Natural killer cell (primary cell): ENCODE data around the gene KIF26A. TPM values are rescaled to one million over a fixed set of nuclear protein-coding genes. Genes with fewer than 3 reads are reported as not detected.

Source experiments
- ATAC-seq, 3 donors: fragments of 150-1000 bp in 2 of 3; fragments of 200-7000 bp in 1 of 3; cut with Tn5 transposase; 1 replicate in 1 of 3; 2 replicates in 2 of 3; pipeline ENCODE4 v1.10.0; 2021; ENCODE audit warnings: mild to moderate bottlenecking in 2 of 3, moderate library complexity in 2 of 3
- DNase-seq, 2 donors: peaks; one replicate each; pipeline versions ENCODE4 v3.0.0 to v3.0.0-alpha.2; 2013 to 2021; ENCODE audit warnings: mixed read lengths in 1 of 2
- H3K27ac ChIP-seq: one replicate; pipeline ENCODE4 v1.5.1; 2013; ENCODE audit warnings: mild to moderate bottlenecking, low read length
- H3K27me3 ChIP-seq: one replicate; pipeline ENCODE4 v1.6.1; 2013; ENCODE audit warnings: low read length; ENCODE audit not compliant: control insufficient read depth, insufficient read depth
- H3K36me3 ChIP-seq: one replicate; pipeline ENCODE4 v1.6.1; 2013; ENCODE audit warnings: low read length; ENCODE audit not compliant: control insufficient read depth, insufficient read depth
- H3K4me1 ChIP-seq: one replicate; pipeline ENCODE4 v1.6.1; 2013; ENCODE audit warnings: low read length; ENCODE audit not compliant: control insufficient read depth, insufficient read depth
- H3K4me3 ChIP-seq: one replicate; pipeline ENCODE4 v1.5.1; 2013; ENCODE audit warnings: low read length
- H3K9me3 ChIP-seq: one replicate; pipeline ENCODE4 v1.6.1; 2013; ENCODE audit warnings: low read length; ENCODE audit not compliant: control insufficient read depth, insufficient read depth
- H3K27ac Mint-ChIP-seq, 2 donors: one replicate each; pipeline ENCODE4 v1.8.0; 2022; ENCODE audit warnings: mild to moderate bottlenecking in 2 of 2, mixed read lengths in 2 of 2, moderate library complexity in 1 of 2
- H3K27me3 Mint-ChIP-seq, 2 donors: one replicate each; pipeline ENCODE4 v1.8.0; 2022; ENCODE audit warnings: low read depth in 2 of 2, mixed read lengths in 2 of 2
- H3K36me3 Mint-ChIP-seq: one replicate; pipeline ENCODE4 v1.8.0; 2022; ENCODE audit warnings: mixed read lengths
- H3K4me1 Mint-ChIP-seq, 2 donors: one replicate each; pipeline ENCODE4 v1.8.0; 2022; ENCODE audit warnings: mixed read lengths in 2 of 2
- H3K4me3 Mint-ChIP-seq: one replicate; pipeline ENCODE4 v1.8.0; 2022; ENCODE audit warnings: mild to moderate bottlenecking, moderate library complexity, mixed read lengths
- H3K9me3 Mint-ChIP-seq, 2 donors: one replicate each; pipeline ENCODE4 v1.8.0; 2022; ENCODE audit warnings: mixed read lengths in 2 of 2
- WGBS: methylation state at CpG from one replicate; pipeline ENCODE4 v1.1.7; 2013; ENCODE audit warnings: missing lambda C conversion rate; ENCODE audit not compliant: insufficient coverage; 5-methylcytosine and 5-hydroxymethylcytosine counted together
- intact Hi-C: fragments of 100-400 bp; cut with micrococcal nuclease; formaldehyde crosslinking; loops from one replicate; pipeline ENCODE4 v1.14.2; 2022
- total RNA-seq, 4 donors: library from RNA; stranded (reverse); fragments of 120-200 nt in 1 of 4; gene quantifications; one replicate each; pipeline versions ENCODE4 v1.2.3 to v1.2.4, GENCODE V29; 2013 to 2022
- TF ChIP-seq, protein P1 (sequence below): fragments of 200-600 bp; IDR thresholded peaks from one replicate; pipeline ENCODE4 v1.8.0; 2022; ENCODE audit warnings: antibody characterized with exemption

Gene KIF26A
- total RNA-seq, 3 donors from 2014 or later (not counting 1 experiment from before 2014, with no cell fraction given) = not detected

DNA sequence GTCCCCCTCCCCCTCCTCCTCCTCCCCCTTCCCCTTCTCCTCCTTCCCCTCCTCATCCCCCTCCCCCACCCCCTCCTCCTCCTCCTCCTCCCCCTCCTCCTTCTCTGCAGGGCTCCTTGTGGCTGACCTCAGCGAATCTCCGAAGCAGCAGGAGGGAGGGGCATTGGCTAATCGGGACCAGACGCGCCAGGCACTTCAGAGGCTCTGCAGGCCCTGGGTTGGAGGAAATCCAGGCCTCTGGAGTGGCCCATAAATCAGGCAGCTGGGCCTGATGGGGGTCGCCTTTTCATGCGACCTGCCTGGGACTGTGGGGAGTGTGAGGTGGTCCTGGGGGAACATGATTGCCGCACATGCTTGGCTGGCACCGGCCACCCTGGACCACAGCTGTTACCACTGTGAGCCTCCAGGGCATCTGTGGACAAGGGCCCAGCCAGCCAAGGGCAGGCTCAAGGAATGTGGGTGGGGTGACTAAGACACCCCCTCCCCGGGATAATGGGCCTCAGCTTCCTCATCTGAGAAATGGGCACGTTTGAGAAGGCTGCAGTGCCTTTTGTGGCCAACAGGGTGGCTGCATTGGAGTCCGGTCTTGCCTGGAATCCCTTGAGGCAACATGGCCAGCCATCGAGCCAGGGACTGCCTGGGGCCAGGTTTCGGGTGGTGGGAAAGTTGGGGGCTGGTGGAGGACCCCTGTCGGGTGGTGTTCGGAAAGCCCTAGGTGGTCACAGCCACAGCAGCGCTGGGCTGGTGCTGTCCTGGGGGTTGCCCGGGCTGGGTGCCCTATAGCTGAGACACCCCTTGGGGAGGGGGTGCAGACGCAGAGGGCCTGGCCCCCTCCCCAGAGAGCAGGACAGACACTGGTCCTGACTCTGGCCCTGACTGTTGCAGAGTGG is 12.0 kb downstream of the KIF26A start:
- H3K9me3 Mint-ChIP-seq = no peaks in the 10 kb centered on the region
- no peak overlapping the region for H3K4me3 ChIP-seq
- no peak overlapping the region for H3K27ac ChIP-seq
- WGBS = 46% methylated on average over 19 of the region's 19 CpGs
- H3K36me3 Mint-ChIP-seq = no peaks in the 10 kb centered on the region
- H3K4me1 Mint-ChIP-seq = no peaks in the 10 kb centered on the region
- H3K9me3 ChIP-seq = no peaks in the 10 kb centered on the region
- DNase-seq (no peak), ATAC-seq (no peak)
- no peak overlapping the region for H3K4me3 Mint-ChIP-seq
- H3K36me3 ChIP-seq = no peaks in the 10 kb centered on the region
- no peaks in the 10 kb centered on the region for H3K4me1 ChIP-seq
- no peak overlapping the region for H3K27ac Mint-ChIP-seq
- H3K27me3 ChIP-seq = no peaks in the 10 kb centered on the region
- intact Hi-C loops = no loop called here
- H3K27me3 Mint-ChIP-seq = no peaks in the 10 kb centered on the region
- TF ChIP-seq, protein P1, sequence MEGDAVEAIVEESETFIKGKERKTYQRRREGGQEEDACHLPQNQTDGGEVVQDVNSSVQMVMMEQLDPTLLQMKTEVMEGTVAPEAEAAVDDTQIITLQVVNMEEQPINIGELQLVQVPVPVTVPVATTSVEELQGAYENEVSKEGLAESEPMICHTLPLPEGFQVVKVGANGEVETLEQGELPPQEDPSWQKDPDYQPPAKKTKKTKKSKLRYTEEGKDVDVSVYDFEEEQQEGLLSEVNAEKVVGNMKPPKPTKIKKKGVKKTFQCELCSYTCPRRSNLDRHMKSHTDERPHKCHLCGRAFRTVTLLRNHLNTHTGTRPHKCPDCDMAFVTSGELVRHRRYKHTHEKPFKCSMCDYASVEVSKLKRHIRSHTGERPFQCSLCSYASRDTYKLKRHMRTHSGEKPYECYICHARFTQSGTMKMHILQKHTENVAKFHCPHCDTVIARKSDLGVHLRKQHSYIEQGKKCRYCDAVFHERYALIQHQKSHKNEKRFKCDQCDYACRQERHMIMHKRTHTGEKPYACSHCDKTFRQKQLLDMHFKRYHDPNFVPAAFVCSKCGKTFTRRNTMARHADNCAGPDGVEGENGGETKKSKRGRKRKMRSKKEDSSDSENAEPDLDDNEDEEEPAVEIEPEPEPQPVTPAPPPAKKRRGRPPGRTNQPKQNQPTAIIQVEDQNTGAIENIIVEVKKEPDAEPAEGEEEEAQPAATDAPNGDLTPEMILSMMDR = no peak

DNA sequence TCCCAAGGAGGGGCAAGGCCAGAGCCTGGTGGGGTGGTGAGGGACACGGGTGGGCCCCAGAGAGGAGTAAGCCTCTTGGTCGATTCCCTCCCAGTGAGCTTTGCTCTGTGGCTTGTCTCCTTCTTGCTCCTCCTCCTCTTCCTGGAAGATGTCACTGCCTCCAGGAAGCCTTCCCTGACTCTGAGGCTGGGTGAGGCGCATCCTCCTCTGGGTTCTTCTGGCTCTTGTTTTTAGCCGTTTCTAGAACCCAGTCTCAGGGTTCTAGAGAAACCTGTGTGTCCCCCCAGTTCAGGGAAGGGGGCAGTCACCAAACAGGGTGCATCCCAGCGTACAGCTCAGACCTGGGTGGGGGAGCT is 12.6 kb downstream of the KIF26A start:
- no peaks in the 10 kb centered on the region for H3K4me1 ChIP-seq
- H3K36me3 ChIP-seq = no peaks in the 10 kb centered on the region
- Mint-ChIP-seq H3K9me3 (no peaks in the 10 kb centered on the region), H3K27ac (no peak overlapping the region), H3K4me3 (no peak overlapping the region), H3K27me3 (no peaks in the 10 kb centered on the region), H3K36me3 (no peaks in the 10 kb centered on the region), H3K4me1 (no peaks in the 10 kb centered on the region)
- TF ChIP-seq, protein P1 = no peak
- intact Hi-C loops = no loop called here
- WGBS = 76% methylated on average over 5 of the region's 5 CpGs
- H3K4me3 ChIP-seq = no peak overlapping the region
- no peaks in the 10 kb centered on the region for H3K27me3 ChIP-seq
- no peaks in the 10 kb centered on the region for H3K9me3 ChIP-seq
- no peak for ATAC-seq
- H3K27ac ChIP-seq = no peak overlapping the region
- DNase-seq = no peak

DNA sequence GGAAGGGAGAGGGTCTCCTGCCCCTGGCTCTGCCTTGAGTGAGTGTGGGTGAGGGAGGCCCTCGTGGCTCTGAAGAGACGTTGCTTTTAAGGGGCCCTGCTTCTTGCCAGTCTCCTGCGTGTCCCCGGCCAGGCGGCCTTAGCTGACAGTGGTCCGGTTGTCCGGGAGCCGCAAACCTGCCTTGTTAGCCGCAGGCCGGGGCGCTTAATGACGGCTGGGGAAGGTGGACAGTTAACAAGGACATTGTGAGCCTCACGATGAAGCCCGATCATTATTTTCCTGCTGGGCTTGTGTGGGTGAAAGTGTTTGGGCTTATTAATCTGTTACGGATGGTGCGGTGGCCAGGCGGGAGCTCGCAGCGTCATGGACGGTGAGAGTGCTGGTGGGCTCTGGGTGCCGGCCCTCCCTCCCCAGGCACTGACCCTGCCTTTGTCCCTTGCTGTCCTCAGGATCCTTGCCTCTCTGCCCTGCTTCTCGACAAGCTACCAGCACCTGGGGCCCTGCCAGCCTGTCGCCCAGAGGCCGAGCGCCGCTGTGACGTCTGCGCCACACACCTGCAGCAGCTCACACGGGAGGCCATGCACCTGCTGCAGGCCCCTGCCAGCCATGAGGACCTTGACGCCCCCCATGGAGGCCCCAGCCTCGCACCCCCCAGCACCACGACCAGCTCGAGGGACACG is 13.3 kb downstream of the KIF26A start:
- no peaks in the 10 kb centered on the region for H3K27me3 Mint-ChIP-seq
- no peak for ATAC-seq
- no peaks in the 10 kb centered on the region for H3K36me3 Mint-ChIP-seq
- no peaks in the 10 kb centered on the region for H3K4me1 Mint-ChIP-seq
- Histone ChIP-seq H3K9me3 (no peaks in the 10 kb centered on the region), H3K36me3 (no peaks in the 10 kb centered on the region), H3K4me1 (no peaks in the 10 kb centered on the region), H3K27ac (no peak overlapping the region), H3K4me3 (no peak overlapping the region), H3K27me3 (no peaks in the 10 kb centered on the region)
- WGBS = 92% methylated on average over 34 of the region's 34 CpGs
- no peak overlapping the region for H3K27ac Mint-ChIP-seq
- intact Hi-C loops = no loop called here
- H3K9me3 Mint-ChIP-seq = no peaks in the 10 kb centered on the region
- H3K4me3 Mint-ChIP-seq = no peak overlapping the region
- TF ChIP-seq, protein P1 = no peak
- no peak for DNase-seq
